Suprapubic skin (tissue), 4 donors: ENCODE data around the gene PTPRN2. TPM values are rescaled to one million over a fixed set of nuclear protein-coding genes. Genes with fewer than 3 reads are reported as not detected.

Experiments used
- DNase-seq, 2 donors: peaks; one replicate each; pipeline ENCODE4 v3.0.0-alpha.2; 2019; ENCODE audit warnings: low spot score in 2 of 2
- H3K27ac ChIP-seq: fragments of 200-600 bp; sonication (generic); one replicate; pipeline ENCODE4 v1.5.1; 2019
- H3K27me3 ChIP-seq: fragments of 200-600 bp; sonication (generic); one replicate; pipeline ENCODE4 v1.5.1; 2019
- H3K36me3 ChIP-seq: fragments of 200-600 bp; sonication (generic); one replicate; pipeline ENCODE4 v1.5.1; 2019
- H3K4me1 ChIP-seq: fragments of 200-600 bp; sonication (generic); one replicate; pipeline ENCODE4 v1.5.1; 2019
- H3K4me3 ChIP-seq: fragments of 200-600 bp; sonication (generic); one replicate; pipeline ENCODE4 v1.5.1; 2019; ENCODE audit warnings: mild to moderate bottlenecking
- H3K9me3 ChIP-seq: fragments of 200-600 bp; sonication (generic); one replicate; pipeline ENCODE4 v1.5.1; 2019
- CTCF ChIP-seq, 2 donors: fragments of 200-600 bp in 1 of 2; fragments of 450-650 bp in 1 of 2; sonication (generic) in 1 of 2; IDR thresholded peaks; one replicate each; pipeline ENCODE4 v1.5.1; 2016 to 2019; ENCODE audit warnings: antibody characterized with exemption in 2 of 2, mild to moderate bottlenecking in 1 of 2, moderate library complexity in 1 of 2
- EP300 ChIP-seq: sonication (generic); formaldehyde crosslinking; IDR thresholded peaks from one replicate; pipeline ENCODE4 v1.6.1; 2017; ENCODE audit warnings: antibody characterized with exemption
- POLR2A ChIP-seq, 2 donors: fragments of 450-650 bp; IDR thresholded peaks; one replicate each; pipeline ENCODE4 v1.6.1; 2017; ENCODE audit warnings: antibody characterized with exemption in 2 of 2, mild to moderate bottlenecking in 2 of 2, moderate library complexity in 2 of 2
- POLR2AphosphoS5 ChIP-seq, 3 donors: sonication (generic); formaldehyde crosslinking; IDR thresholded peaks; one replicate each; pipeline ENCODE4 v1.6.1; 2017; ENCODE audit warnings: antibody characterized with exemption in 3 of 3
- WGBS: methylation state at CpG from one replicate; pipeline ENCODE4 v1.1.5; 2018; 5-methylcytosine and 5-hydroxymethylcytosine counted together
- total RNA-seq, 4 donors: library from RNA; depleted of rRNA; stranded (reverse); fragments of >200 nt; gene quantifications; one replicate each; pipeline ENCODE4 v1.1.0, GENCODE V29; 2016

The PTPRN2 gene
- total RNA-seq, 4 donors from 2014 or later, result 0.23 to 1.8 (median 1.3) TPM

GRCh38 chr7:157640144-157640543, 947.5 kb downstream of the PTPRN2 start:
- TF ChIP-seq EP300 (no peak), CTCF (IDR thresholded peaks at IDR 0.05) (no peak), POLR2AphosphoS5 (IDR thresholded peaks at IDR 0.05) (no peak), POLR2A (IDR thresholded peaks at IDR 0.05) (no peak)
- Histone ChIP-seq H3K27me3 (peaks cover 5% of the 10 kb centered on the region), H3K4me3 (no peak overlapping the region), H3K4me1 (no peaks in the 10 kb centered on the region), H3K36me3 (no peaks in the 10 kb centered on the region), H3K27ac (no peak overlapping the region), H3K9me3 (no peaks in the 10 kb centered on the region)
- 97% methylated on average over 1 of the region's 1 CpG for WGBS
- no peak for DNase-seq

- WGBS, result 88% methylated on average over 8 of the region's 8 CpGs
- Histone ChIP-seq H3K27me3 (peaks cover 13% of the 10 kb centered on the region), H3K4me1 (no peaks in the 10 kb centered on the region), H3K9me3 (no peaks in the 10 kb centered on the region), H3K27ac (no peak overlapping the region), H3K4me3 (no peak overlapping the region), H3K36me3 (no peaks in the 10 kb centered on the region)
- no peak for DNase-seq
- TF ChIP-seq POLR2A (IDR thresholded peaks at IDR 0.05) (no peak), CTCF (IDR thresholded peaks at IDR 0.05) (no peak), EP300 (no peak), POLR2AphosphoS5 (IDR thresholded peaks at IDR 0.05) (no peak)
These were observed 949.1 kb downstream of the PTPRN2 start for GRCh38 chr7:157638563-157638962.

- H3K4me1 ChIP-seq, result no peaks in the 10 kb centered on the region
- H3K9me3 ChIP-seq, result no peaks in the 10 kb centered on the region
- 77% methylated on average over 15 of the region's 15 CpGs for WGBS
- H3K4me3 ChIP-seq, result no peak overlapping the region
- no peak for TF ChIP-seq POLR2A (IDR thresholded peaks at IDR 0.05)
- TF ChIP-seq CTCF (IDR thresholded peaks at IDR 0.05), result no peak
- TF ChIP-seq EP300, result no peak
- TF ChIP-seq POLR2AphosphoS5 (IDR thresholded peaks at IDR 0.05), result no peak
- peaks cover 11% of the 10 kb centered on the region for H3K27me3 ChIP-seq
- H3K36me3 ChIP-seq, result no peaks in the 10 kb centered on the region
- H3K27ac ChIP-seq, result no peak overlapping the region
- peak in 1 of 2 donors; percentile 68 for DNase-seq
These were observed 950.2 kb downstream of the PTPRN2 start for GRCh38 chr7:157637216-157637949.

- Histone ChIP-seq H3K27me3 (peaks cover 13% of the 10 kb centered on the region), H3K4me3 (no peak overlapping the region), H3K36me3 (no peaks in the 10 kb centered on the region), H3K4me1 (no peaks in the 10 kb centered on the region), H3K27ac (no peak overlapping the region), H3K9me3 (no peaks in the 10 kb centered on the region)
- TF ChIP-seq POLR2AphosphoS5 (IDR thresholded peaks at IDR 0.05), result no peak
- no peak for TF ChIP-seq EP300
- no peak for TF ChIP-seq POLR2A (IDR thresholded peaks at IDR 0.05)
- no peak for TF ChIP-seq CTCF (IDR thresholded peaks at IDR 0.05)
- WGBS, result 76% methylated on average over 1 of the region's 1 CpG
- DNase-seq, result no peak
These were observed 952.0 kb downstream of the PTPRN2 start for GRCh38 chr7:157635669-157636068.

- no peak for DNase-seq
- TF ChIP-seq EP300 (no peak), POLR2A (IDR thresholded peaks at IDR 0.05) (no peak), POLR2AphosphoS5 (IDR thresholded peaks at IDR 0.05) (no peak), CTCF (IDR thresholded peaks at IDR 0.05) (no peak)
- Histone ChIP-seq H3K4me3 (no peak overlapping the region), H3K27me3 (peaks cover 17% of the 10 kb centered on the region), H3K27ac (no peak overlapping the region), H3K4me1 (no peaks in the 10 kb centered on the region), H3K9me3 (no peaks in the 10 kb centered on the region), H3K36me3 (no peaks in the 10 kb centered on the region)
- WGBS, result 85% methylated on average over 5 of the region's 6 CpGs
These were observed 952.5 kb downstream of the PTPRN2 start for GRCh38 chr7:157635148-157635500.
